Endodermal cell (in vitro differentiated cells): ENCODE data around the gene NRL. TPM values are rescaled to one million over a fixed set of nuclear protein-coding genes. Genes with fewer than 3 reads are reported as not detected.

ENCODE experiments used
- DNase-seq: peaks from one replicate; pipeline ENCODE4 v3.0.0-alpha.2; 2017
- H3K27ac ChIP-seq: 2 replicates; pipeline ENCODE4 v1.5.1; 2013; ENCODE audit warnings: mild to moderate bottlenecking, low read depth, low read length, moderate library complexity
- H3K27me3 ChIP-seq: 2 replicates; pipeline ENCODE4 v1.6.1; 2013; ENCODE audit warnings: mild to moderate bottlenecking, low read length, moderate library complexity; ENCODE audit not compliant: insufficient read depth, control insufficient read depth, poor library complexity, severe bottlenecking
- H3K36me3 ChIP-seq: 2 replicates; pipeline ENCODE4 v1.7.0; 2013; ENCODE audit warnings: mild to moderate bottlenecking, low read length, moderate library complexity; ENCODE audit not compliant: control insufficient read depth, insufficient read depth
- H3K4me1 ChIP-seq: one replicate; pipeline ENCODE4 v1.7.0; 2013; ENCODE audit warnings: low read length; ENCODE audit not compliant: control insufficient read depth, insufficient read depth
- H3K4me3 ChIP-seq: 2 replicates; pipeline ENCODE4 v1.5.1; 2013; ENCODE audit warnings: mild to moderate bottlenecking, low read length, moderate library complexity
- H3K9ac ChIP-seq: 2 replicates; pipeline ENCODE4 v1.6.1; 2013; ENCODE audit warnings: mild to moderate bottlenecking, low read length, moderate library complexity; ENCODE audit not compliant: poor library complexity, severe bottlenecking; ENCODE audit errors: extremely low read depth
- H3K9me3 ChIP-seq: 2 replicates; pipeline ENCODE4 v1.6.1; 2013; ENCODE audit warnings: mild to moderate bottlenecking, low read length, moderate library complexity; ENCODE audit not compliant: control insufficient read depth
- H3K27ac Mint-ChIP-seq: 2 replicates; pipeline ENCODE4 v1.8.0; 2020; ENCODE audit warnings: mixed read lengths
- H3K27me3 Mint-ChIP-seq: 2 replicates; pipeline ENCODE4 v1.8.0; 2021; ENCODE audit warnings: mild to moderate bottlenecking, mixed read lengths; ENCODE audit not compliant: insufficient read depth
- H3K36me3 Mint-ChIP-seq: 2 replicates; pipeline ENCODE4 v1.8.0; 2020; ENCODE audit warnings: low read depth, mixed read lengths
- H3K4me1 Mint-ChIP-seq: 2 replicates; pipeline ENCODE4 v1.8.0; 2020; ENCODE audit warnings: mixed read lengths
- H3K4me3 Mint-ChIP-seq: 2 replicates; pipeline ENCODE4 v1.8.0; 2020; ENCODE audit warnings: mild to moderate bottlenecking, moderate library complexity, mixed read lengths
- H3K9me3 Mint-ChIP-seq: 2 replicates; pipeline ENCODE4 v1.8.0; 2020; ENCODE audit warnings: mild to moderate bottlenecking, mixed read lengths
- CTCF ChIP-seq: fragments of 200-600 bp; sonication (generic); conservative IDR thresholded peaks from 2 replicates; pipeline ENCODE4 v1.5.0; 2021; ENCODE audit warnings: antibody characterized with exemption, mild to moderate bottlenecking
- WGBS, 2 experiments: methylation state at CpG; one replicate each; pipeline versions ENCODE4 v1.1.5 to v1.1.7; 2013; ENCODE audit warnings: missing lambda C conversion rate in 2 of 2, mixed read lengths in 1 of 2; ENCODE audit not compliant: insufficient coverage in 1 of 2, insufficient read length in 1 of 2; 5-methylcytosine and 5-hydroxymethylcytosine counted together
- total RNA-seq, 2 donors: library from RNA; stranded (reverse); fragmentation: NEBNext Ultra II Directional in 1 of 2; extraction: Animal tissue kit (Norgen Biotek cat#: 25700) in 1 of 2; gene quantifications; 2 replicates in 1 of 2; 3 replicates in 1 of 2; pipeline ENCODE4 v1.2.1, GENCODE V29; 2021

The NRL gene
- total RNA-seq, 2 donors from 2014 or later = 1.9 TPM

GRCh38 chr14:24071144-24071697 lies 43.5 kb downstream of the NRL start, which contains the start of gene CPNE6:
TSS of gene CPNE6 (plus strand) at chr14:24071562. CDS start at chr14:24072937, 1,375 bp downstream.
- H3K9ac ChIP-seq = no peak within 1 kb of the TSS
- 84 to 86% methylated on average over 6 to 19 of the region's 19 CpGs for WGBS, 2 experiments
- peaks cover 10% of the 10 kb centered on the region for H3K4me1 Mint-ChIP-seq

GRCh38 chr14:24070285-24071143 lies 44.2 kb downstream of the NRL start:
- no peaks in the 10 kb centered on the region for H3K36me3 Mint-ChIP-seq
- TF ChIP-seq CTCF = no peak
- Histone ChIP-seq H3K27ac (no peak overlapping the region), H3K4me1 (peaks cover 6% of the 10 kb centered on the region), H3K9me3 (no peaks in the 10 kb centered on the region), H3K36me3 (no peaks in the 10 kb centered on the region), H3K4me3 (no peak overlapping the region), H3K27me3 (no peaks in the 10 kb centered on the region), H3K9ac (no peak overlapping the region)
- WGBS, 2 experiments = 89 to 95% methylated on average over 8 to 10 of the region's 10 CpGs
- no peak for DNase-seq
- H3K4me1 Mint-ChIP-seq = peaks cover 9% of the 10 kb centered on the region
- no peaks in the 10 kb centered on the region for H3K9me3 Mint-ChIP-seq
- H3K27me3 Mint-ChIP-seq = peaks cover under 1% of the 10 kb centered on the region
- H3K4me3 Mint-ChIP-seq = no peak overlapping the region
- no peak overlapping the region for H3K27ac Mint-ChIP-seq

More at GRCh38 chr14:24071144-24071697, 43.5 kb downstream of the NRL start, which contains the start of gene CPNE6:
- Histone ChIP-seq H3K9me3 (no peaks in the 10 kb centered on the region), H3K4me3 (no peak within 1 kb of the TSS), H3K4me1 (peaks cover 6% of the 10 kb centered on the region), H3K27ac (no peak within 1 kb of the TSS), H3K27me3 (no peaks in the 10 kb centered on the region), H3K36me3 (no peaks in the 10 kb centered on the region)
- Mint-ChIP-seq H3K9me3 (no peaks in the 10 kb centered on the region), H3K27ac (no peak within 1 kb of the TSS), H3K4me3 (no peak within 1 kb of the TSS), H3K36me3 (no peaks in the 10 kb centered on the region), H3K27me3 (peaks cover 2% of the 10 kb centered on the region)
- no peak for DNase-seq
- no peak for TF ChIP-seq CTCF

- Histone ChIP-seq H3K4me1 (peaks cover 5% of the 10 kb centered on the region), H3K4me3 (no peak overlapping the region), H3K9me3 (no peaks in the 10 kb centered on the region), H3K9ac (no peak overlapping the region), H3K36me3 (no peaks in the 10 kb centered on the region), H3K27me3 (no peaks in the 10 kb centered on the region), H3K27ac (no peak overlapping the region)
- Mint-ChIP-seq H3K4me3 (no peak overlapping the region), H3K27me3 (no peaks in the 10 kb centered on the region), H3K27ac (no peak overlapping the region), H3K4me1 (peaks cover 2% of the 10 kb centered on the region), H3K9me3 (no peaks in the 10 kb centered on the region), H3K36me3 (no peaks in the 10 kb centered on the region)
- no peak for TF ChIP-seq CTCF
- WGBS, 2 experiments = 88% methylated on average over 6 of the region's 6 CpGs; no CpG with 5 or more reads in 1 of the 2 experiments
- no peak for DNase-seq
These were observed 45.4 kb downstream of the NRL start for GRCh38 chr14:24069411-24069735.
